Mesodermal cell (in vitro differentiated cells): ENCODE data around the gene SLC6A3.

Source experiments
- H3K27ac ChIP-seq: 2 replicates; pipeline ENCODE4 v1.7.0; 2013; ENCODE audit warnings: mild to moderate bottlenecking, low read depth, low read length, moderate library complexity; ENCODE audit not compliant: severe bottlenecking
- H3K36me3 ChIP-seq: 2 replicates; pipeline ENCODE4 v1.7.1; 2013; ENCODE audit warnings: mild to moderate bottlenecking, low read length, moderate library complexity; ENCODE audit not compliant: control insufficient read depth, insufficient read depth
- H3K4me1 ChIP-seq: one replicate; pipeline ENCODE4 v1.7.1; 2013; ENCODE audit warnings: mild to moderate bottlenecking, low read length; ENCODE audit not compliant: insufficient read depth, control insufficient read depth, poor library complexity, severe bottlenecking
- H3K4me3 ChIP-seq: 2 replicates; pipeline ENCODE4 v1.7.0; 2013; ENCODE audit warnings: low read length, control low read depth, mild to moderate bottlenecking; ENCODE audit not compliant: insufficient read depth, poor library complexity, severe bottlenecking; ENCODE audit errors: extremely low read depth
- H3K9me3 ChIP-seq: 2 replicates; pipeline ENCODE4 v1.7.1; 2013; ENCODE audit warnings: mild to moderate bottlenecking, low read length, moderate library complexity; ENCODE audit not compliant: control insufficient read depth
- WGBS, 2 experiments: methylation state at CpG; one replicate each; pipeline ENCODE4 v1.1.5; 2013; ENCODE audit warnings: missing lambda C conversion rate in 2 of 2; ENCODE audit not compliant: insufficient coverage in 2 of 2; 5-methylcytosine and 5-hydroxymethylcytosine counted together

The SLC6A3 gene

GRCh38 chr5:1440098-1440493, 5.1 kb downstream of the SLC6A3 start:
- H3K27ac ChIP-seq: no peak overlapping the region
- no peak overlapping the region for H3K4me3 ChIP-seq
- no peaks in the 10 kb centered on the region for H3K4me1 ChIP-seq
- 87 to 95% methylated on average over 3 of the region's 3 CpGs for WGBS, 2 experiments
- H3K36me3 ChIP-seq: no peaks in the 10 kb centered on the region
- no peaks in the 10 kb centered on the region for H3K9me3 ChIP-seq

- H3K27ac ChIP-seq: no peak overlapping the region
- H3K4me1 ChIP-seq: no peaks in the 10 kb centered on the region
- no peaks in the 10 kb centered on the region for H3K36me3 ChIP-seq
- no peaks in the 10 kb centered on the region for H3K9me3 ChIP-seq
- WGBS, 2 experiments: 80 to 87% methylated on average over 13 to 15 of the region's 15 CpGs
- no peak overlapping the region for H3K4me3 ChIP-seq
Observed at GRCh38 chr5:1439388-1440097, 5.7 kb downstream of the SLC6A3 start.

- H3K36me3 ChIP-seq: no peaks in the 10 kb centered on the region
- WGBS, 2 experiments: 91 to 94% methylated on average over 17 to 19 of the region's 21 CpGs
- no peaks in the 10 kb centered on the region for H3K4me1 ChIP-seq
- H3K4me3 ChIP-seq: no peak overlapping the region
- no peak overlapping the region for H3K27ac ChIP-seq
- no peaks in the 10 kb centered on the region for H3K9me3 ChIP-seq
Observed at GRCh38 chr5:1438871-1439270, 6.4 kb downstream of the SLC6A3 start.

- H3K9me3 ChIP-seq: peaks cover under 1% of the 10 kb centered on the region
- no peaks in the 10 kb centered on the region for H3K4me1 ChIP-seq
- H3K36me3 ChIP-seq: no peaks in the 10 kb centered on the region
- no peak overlapping the region for H3K4me3 ChIP-seq
- H3K27ac ChIP-seq: no peak overlapping the region
- 94% methylated on average over 25 of the region's 25 CpGs for WGBS, 2 experiments
Observed at GRCh38 chr5:1437876-1438559, 7.2 kb downstream of the SLC6A3 start.

- 37 to 58% methylated on average over 7 to 10 of the region's 11 CpGs for WGBS, 2 experiments
- Histone ChIP-seq H3K27ac (no peak overlapping the region), H3K4me3 (no peak overlapping the region), H3K9me3 (peaks cover 3% of the 10 kb centered on the region), H3K4me1 (no peaks in the 10 kb centered on the region), H3K36me3 (no peaks in the 10 kb centered on the region)
Observed at GRCh38 chr5:1437226-1437829, 7.9 kb downstream of the SLC6A3 start.

GRCh38 chr5:1436681-1437080, 8.6 kb downstream of the SLC6A3 start:
- Histone ChIP-seq H3K36me3 (no peaks in the 10 kb centered on the region), H3K4me3 (no peak overlapping the region), H3K9me3 (peaks cover 3% of the 10 kb centered on the region), H3K27ac (no peak overlapping the region), H3K4me1 (no peaks in the 10 kb centered on the region)
- 84 to 92% methylated on average over 15 to 16 of the region's 16 CpGs for WGBS, 2 experiments

GRCh38 chr5:1436036-1436435, 9.2 kb downstream of the SLC6A3 start:
- H3K4me1 ChIP-seq: no peaks in the 10 kb centered on the region
- no peak overlapping the region for H3K4me3 ChIP-seq
- H3K27ac ChIP-seq: no peak overlapping the region
- WGBS, 2 experiments: 86 to 90% methylated on average over 5 to 9 of the region's 10 CpGs
- H3K9me3 ChIP-seq: peaks cover 3% of the 10 kb centered on the region
- no peaks in the 10 kb centered on the region for H3K36me3 ChIP-seq

- Histone ChIP-seq H3K4me3 (no peak overlapping the region), H3K4me1 (no peaks in the 10 kb centered on the region), H3K36me3 (no peaks in the 10 kb centered on the region), H3K9me3 (peaks cover 3% of the 10 kb centered on the region), H3K27ac (no peak overlapping the region)
- WGBS, 2 experiments: 87 to 100% methylated on average over 1 to 2 of the region's 2 CpGs
Observed at GRCh38 chr5:1435369-1435768, 9.9 kb downstream of the SLC6A3 start.

- Histone ChIP-seq H3K27ac (no peak overlapping the region), H3K9me3 (peaks cover 12% of the 10 kb centered on the region), H3K4me3 (no peak overlapping the region), H3K4me1 (no peaks in the 10 kb centered on the region), H3K36me3 (no peaks in the 10 kb centered on the region)
- WGBS, 2 experiments: 92 to 96% methylated on average over 12 to 15 of the region's 15 CpGs
Observed at GRCh38 chr5:1432296-1432695, 12.9 kb downstream of the SLC6A3 start.

GRCh38 chr5:1431896-1432295, 13.3 kb downstream of the SLC6A3 start:
- WGBS, 2 experiments: 78 to 89% methylated on average over 6 to 7 of the region's 8 CpGs
- no peaks in the 10 kb centered on the region for H3K4me1 ChIP-seq
- H3K4me3 ChIP-seq: no peak overlapping the region
- H3K9me3 ChIP-seq: peaks cover 13% of the 10 kb centered on the region
- no peaks in the 10 kb centered on the region for H3K36me3 ChIP-seq
- H3K27ac ChIP-seq: no peak overlapping the region
